Loucy (cell line): ENCODE measurements around the gene ESRRA.

Source experiments
- H2AFZ ChIP-seq: fragments of 200-600 bp; sonication (generic); 2 replicates; pipeline ENCODE4 v1.6.0; 2016; ENCODE audit warnings: antibody characterized with exemption, mild to moderate bottlenecking, low read length, moderate library complexity
- H3F3A ChIP-seq: fragments of 200-600 bp; 2 replicates; pipeline ENCODE4 v1.6.0; 2016; ENCODE audit warnings: antibody characterized with exemption, low read depth, mild to moderate bottlenecking
- H3K27me3 ChIP-seq: fragments of 200-600 bp; sonication (generic); 2 replicates; pipeline ENCODE4 v1.6.1; 2014; ENCODE audit warnings: low read length, mild to moderate bottlenecking; ENCODE audit not compliant: insufficient read depth, poor library complexity, severe bottlenecking
- H3K36me3 ChIP-seq: fragments of 200-600 bp; sonication (generic); 2 replicates; pipeline ENCODE4 v1.6.1; 2016; ENCODE audit warnings: low read length; ENCODE audit not compliant: insufficient read depth
- H3K4me1 ChIP-seq: fragments of 200-600 bp; sonication (generic); 2 replicates; pipeline ENCODE4 v1.5.1; 2014; ENCODE audit warnings: low read length, mild to moderate bottlenecking; ENCODE audit not compliant: insufficient read depth, poor library complexity, severe bottlenecking
- H3K4me2 ChIP-seq: fragments of 200-600 bp; sonication (generic); 2 replicates; pipeline ENCODE4 v1.6.0; 2014; ENCODE audit warnings: antibody characterized with exemption, low read length, low read depth, mild to moderate bottlenecking; ENCODE audit not compliant: poor library complexity, severe bottlenecking
- H3K4me3 ChIP-seq: fragments of 200-600 bp; sonication (generic); 2 replicates; pipeline ENCODE4 v1.5.1; 2014; ENCODE audit warnings: low read length, mild to moderate bottlenecking, mixed read lengths; ENCODE audit not compliant: poor library complexity, severe bottlenecking
- H3K79me2 ChIP-seq: fragments of 200-600 bp; sonication (generic); 2 replicates; pipeline ENCODE4 v1.6.1; 2014; ENCODE audit warnings: low read length; ENCODE audit not compliant: insufficient read depth
- H3K9ac ChIP-seq: fragments of 200-600 bp; sonication (generic); 2 replicates; pipeline ENCODE4 v1.6.0; 2014; ENCODE audit warnings: mild to moderate bottlenecking, low read depth, low read length, moderate library complexity; ENCODE audit not compliant: poor library complexity, severe bottlenecking
- H3K9me2 ChIP-seq: fragments of 200-600 bp; sonication (generic); replicated peaks from 2 replicates; pipeline ENCODE4 v1.6.1; 2016; ENCODE audit warnings: low read depth, low read length, mixed read lengths
- H3K9me3 ChIP-seq: fragments of 200-600 bp; sonication (generic); 2 replicates; pipeline ENCODE4 v1.6.1; 2014; ENCODE audit warnings: mild to moderate bottlenecking, antibody characterized with exemption, low read length, low read depth; ENCODE audit not compliant: insufficient read depth
- H4K20me1 ChIP-seq: fragments of 200-600 bp; sonication (generic); 2 replicates; pipeline ENCODE4 v1.6.0; 2014; ENCODE audit warnings: antibody characterized with exemption, low read length, mild to moderate bottlenecking; ENCODE audit not compliant: insufficient read depth, poor library complexity, severe bottlenecking
- CTCF ChIP-seq: fragments of 200-600 bp; sonication (generic); conservative IDR thresholded peaks from 2 replicates; pipeline ENCODE4 v1.5.1; 2014; ENCODE audit warnings: mild to moderate bottlenecking, antibody characterized with exemption, low read length
- EZH2phosphoT487 ChIP-seq: fragments of 200-600 bp; IDR thresholded peaks from 2 replicates; pipeline ENCODE4 v1.6.1; 2018; ENCODE audit warnings: antibody characterized with exemption, mild to moderate bottlenecking, moderate library complexity, borderline replicate concordance

ESRRA gene

GRCh38 chr11:64266339-64266738, 39.0 kb upstream of the ESRRA start:
- no peaks in the 10 kb centered on the region for H3K27me3 ChIP-seq
- no peaks in the 10 kb centered on the region for H4K20me1 ChIP-seq
- no peak overlapping the region for H3K4me2 ChIP-seq
- H3K36me3 ChIP-seq, result no peaks in the 10 kb centered on the region
- no peak overlapping the region for H2AFZ ChIP-seq
- peaks cover 14% of the 10 kb centered on the region for H3K4me1 ChIP-seq
- peaks cover 6% of the 10 kb centered on the region; the same call in 1 of the 2 replicates for H3F3A ChIP-seq
- H3K79me2 ChIP-seq, result no peaks in the 10 kb centered on the region
- TF ChIP-seq EZH2phosphoT487, result no peak
- TF ChIP-seq CTCF, result no peak
- H3K4me3 ChIP-seq, result no peak overlapping the region
- no peaks in the 10 kb centered on the region for H3K9me3 ChIP-seq
- no peaks in the 10 kb centered on the region for H3K9me2 ChIP-seq
- no peak overlapping the region for H3K9ac ChIP-seq

GRCh38 chr11:64267207-64267945, 37.9 kb upstream of the ESRRA start:
- Histone ChIP-seq H4K20me1 (no peaks in the 10 kb centered on the region), H3K36me3 (no peaks in the 10 kb centered on the region), H2AFZ (no peak overlapping the region), H3K4me3 (no peak overlapping the region), H3K9ac (peak overlapping the region; percentile 87), H3K4me2 (peak overlapping the region; percentile 82), H3K27me3 (no peaks in the 10 kb centered on the region), H3K9me3 (no peaks in the 10 kb centered on the region), H3K9me2 (no peaks in the 10 kb centered on the region), H3K79me2 (no peaks in the 10 kb centered on the region; the same call in 1 of the 2 replicates), H3K4me1 (peaks cover 24% of the 10 kb centered on the region), H3F3A (peaks cover 6% of the 10 kb centered on the region; the same call in 1 of the 2 replicates)
- TF ChIP-seq EZH2phosphoT487, result no peak
- no peak for TF ChIP-seq CTCF

- Histone ChIP-seq H3K9me2 (no peaks in the 10 kb centered on the region), H3K4me1 (peaks cover 27% of the 10 kb centered on the region), H3K9ac (peak overlapping the region; percentile 87), H3K9me3 (no peaks in the 10 kb centered on the region), H4K20me1 (no peaks in the 10 kb centered on the region), H2AFZ (no peak overlapping the region), H3K79me2 (no peaks in the 10 kb centered on the region; the same call in 1 of the 2 replicates), H3K4me3 (peak overlapping the region; percentile 74), H3K27me3 (no peaks in the 10 kb centered on the region), H3F3A (peaks cover 6% of the 10 kb centered on the region; the same call in 1 of the 2 replicates), H3K36me3 (no peaks in the 10 kb centered on the region), H3K4me2 (peak overlapping the region; percentile 82)
- TF ChIP-seq CTCF, result no peak
- no peak for TF ChIP-seq EZH2phosphoT487
Observed at GRCh38 chr11:64268025-64268892, 37.1 kb upstream of the ESRRA start.
